ENCODE results near the gene LARGE1.

The LARGE1 gene

DNA sequence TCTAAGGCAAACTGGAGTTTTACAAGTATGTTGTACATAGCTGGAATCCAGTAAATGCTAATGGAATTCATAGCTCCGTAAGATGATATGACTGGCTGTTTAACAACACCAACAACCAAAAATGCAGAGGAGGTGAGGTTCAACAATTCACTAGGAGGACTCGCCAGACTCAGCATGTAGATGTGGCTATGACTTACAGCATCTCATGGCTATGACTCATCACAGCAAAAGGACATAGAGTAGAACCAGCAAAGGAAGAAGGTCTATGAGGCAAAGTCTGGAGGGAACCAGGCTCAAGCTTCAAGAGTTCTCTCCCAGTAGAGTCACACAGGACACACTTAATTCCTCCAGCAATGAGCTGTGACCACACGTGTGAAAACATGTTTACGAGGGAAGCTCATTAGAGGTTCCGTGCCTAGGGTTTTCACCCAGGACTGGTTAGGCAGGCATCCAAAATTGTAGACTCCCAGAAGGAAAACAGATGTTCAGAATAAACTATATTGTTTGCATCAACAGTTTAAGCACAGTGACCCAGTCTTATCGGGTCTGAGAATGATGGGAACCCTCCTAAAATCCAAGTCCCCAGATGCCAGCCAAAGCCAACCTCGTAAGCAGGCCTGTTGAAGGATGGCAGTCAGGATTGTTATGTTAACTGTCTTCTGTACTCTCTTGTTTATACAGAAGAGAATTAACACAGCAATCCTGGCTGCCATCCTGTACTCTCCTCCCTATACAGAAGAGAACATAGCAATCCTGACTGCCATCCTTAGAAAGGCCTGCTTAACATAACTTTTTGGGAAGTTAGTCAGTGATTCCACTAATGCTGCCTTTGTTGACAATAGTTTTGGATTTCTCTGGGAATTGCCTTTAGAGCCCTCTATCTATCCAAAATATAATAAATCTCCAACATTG is 116.6 kb downstream of the LARGE1 start:
- H3K9ac ChIP-seq (ENCODE audit: low read depth, low read length), result no peak overlapping the region
- H3K36me3 ChIP-seq (ENCODE audit: control insufficient read depth, insufficient read depth, low read length), result no peaks in the 10 kb centered on the region

GRCh38 chr22:33798401-33798800 is 121.9 kb downstream of the LARGE1 start:
- no peaks in the 10 kb centered on the region for H3K36me3 ChIP-seq (ENCODE audit: control insufficient read depth, insufficient read depth, low read length)
- no peaks in the 10 kb centered on the region for H3K27me3 ChIP-seq (ENCODE audit: control insufficient read depth, insufficient read depth, low read length)
- 0 out of 2 replicates have a peak, but pooled peaks cover 3% of the 10 kb centered on the region for H3K4me1 ChIP-seq (ENCODE audit: control insufficient read depth, insufficient read depth, low read length)
- peaks cover 3% of the 10 kb centered on the region; the same call in 1 of the 2 replicates for H3K9me3 ChIP-seq (ENCODE audit: control insufficient read depth, insufficient read depth, low read length)
- H3K27ac ChIP-seq (ENCODE audit: low read depth, low read length), result no peak overlapping the region
- H3K4me3 ChIP-seq (ENCODE audit: low read depth, low read length), result no peak overlapping the region
- H3K9ac ChIP-seq (ENCODE audit: low read depth, low read length), result no peak overlapping the region

More for the DNA sequence above, 116.6 kb downstream of the LARGE1 start:
- H3K4me3 ChIP-seq (ENCODE audit: low read depth, low read length), result no peak overlapping the region
- no peaks in the 10 kb centered on the region for H3K27me3 ChIP-seq (ENCODE audit: control insufficient read depth, insufficient read depth, low read length)
- peaks cover 3% of the 10 kb centered on the region; the same call in 1 of the 2 replicates for H3K9me3 ChIP-seq (ENCODE audit: control insufficient read depth, insufficient read depth, low read length)
- peaks cover 4% of the 10 kb centered on the region; the same call in 1 of the 2 replicates for H3K4me1 ChIP-seq (ENCODE audit: control insufficient read depth, insufficient read depth, low read length)
- H3K27ac ChIP-seq (ENCODE audit: low read depth, low read length), result no peak overlapping the region

DNA sequence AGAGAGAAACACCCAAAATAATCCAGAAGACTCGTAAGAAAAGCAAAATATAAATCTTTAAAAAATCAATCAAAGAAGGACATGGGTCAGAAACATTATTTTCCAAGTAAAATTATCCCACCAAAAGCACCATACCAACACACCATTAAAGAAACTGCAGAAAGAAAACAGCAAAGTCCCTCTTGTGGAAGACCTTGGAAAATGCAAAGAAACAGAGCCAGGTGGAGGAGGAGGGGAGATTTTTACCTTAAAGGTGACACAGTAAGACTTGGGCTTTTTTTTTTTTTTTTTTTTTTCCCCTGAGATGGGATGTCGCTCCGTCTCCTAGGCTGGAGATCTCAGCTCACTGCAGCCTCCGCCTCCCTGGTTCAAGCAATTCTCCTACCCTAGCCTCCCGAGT is 123.8 kb downstream of the LARGE1 start:
- Histone ChIP-seq H3K4me3 (ENCODE audit: low read depth, low read length) (no peak overlapping the region), H3K9me3 (ENCODE audit: control insufficient read depth, insufficient read depth, low read length) (peaks cover 4% of the 10 kb centered on the region; the same call in 1 of the 2 replicates), H3K4me1 (ENCODE audit: control insufficient read depth, insufficient read depth, low read length) (peaks cover 7% of the 10 kb centered on the region; the same call in 1 of the 2 replicates), H3K27me3 (ENCODE audit: control insufficient read depth, insufficient read depth, low read length) (no peaks in the 10 kb centered on the region), H3K27ac (ENCODE audit: low read depth, low read length) (no peak overlapping the region), H3K9ac (ENCODE audit: low read depth, low read length) (no peak overlapping the region), H3K36me3 (ENCODE audit: control insufficient read depth, insufficient read depth, low read length) (no peaks in the 10 kb centered on the region)

DNA sequence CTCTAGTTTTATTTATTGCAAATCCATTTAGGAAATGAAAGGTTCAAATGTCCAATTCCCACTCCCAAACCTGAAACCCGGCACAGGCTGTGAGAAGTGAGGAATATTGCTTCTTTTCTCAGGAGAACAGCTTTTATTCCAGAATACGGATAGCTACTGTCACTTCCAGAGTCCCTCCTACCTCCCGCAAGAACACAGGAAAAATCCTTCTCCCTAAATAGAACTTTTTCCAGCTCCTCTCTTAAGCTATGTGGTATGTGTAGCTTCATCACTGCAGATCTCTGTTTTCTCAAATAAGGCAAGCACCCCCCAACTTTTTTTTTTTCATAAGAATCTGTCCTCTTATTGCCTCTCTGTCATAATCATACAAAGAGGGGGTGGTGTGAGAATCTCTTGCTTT is 126.8 kb downstream of the LARGE1 start:
- Histone ChIP-seq H3K36me3 (ENCODE audit: control insufficient read depth, insufficient read depth, low read length) (no peaks in the 10 kb centered on the region), H3K27ac (ENCODE audit: low read depth, low read length) (no peak overlapping the region), H3K9ac (ENCODE audit: low read depth, low read length) (no peak overlapping the region), H3K4me3 (ENCODE audit: low read depth, low read length) (no peak overlapping the region), H3K27me3 (ENCODE audit: control insufficient read depth, insufficient read depth, low read length) (no peaks in the 10 kb centered on the region), H3K4me1 (ENCODE audit: control insufficient read depth, insufficient read depth, low read length) (peaks cover 7% of the 10 kb centered on the region; the same call in 1 of the 2 replicates), H3K9me3 (ENCODE audit: control insufficient read depth, insufficient read depth, low read length) (peaks cover 30% of the 10 kb centered on the region)

DNA sequence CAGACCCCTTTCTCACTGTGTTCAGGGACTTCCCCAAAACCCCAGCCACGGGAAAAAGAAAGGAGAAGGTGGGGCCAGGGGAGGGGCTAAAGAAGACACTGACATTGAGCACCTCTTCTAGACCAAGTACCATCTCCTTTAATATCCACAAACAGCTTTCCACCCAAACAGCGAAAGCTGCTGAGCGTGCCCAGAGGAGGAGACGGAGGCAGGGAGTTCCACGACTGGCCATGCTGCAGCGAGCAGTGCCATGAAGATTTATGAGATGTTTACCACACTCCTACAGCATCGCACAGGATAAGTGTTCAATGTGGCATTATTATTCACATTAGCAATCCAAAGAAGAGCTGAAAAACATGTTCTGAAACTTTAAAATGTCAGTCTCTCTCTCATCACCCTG is 127.4 kb downstream of the LARGE1 start:
- H3K4me3 ChIP-seq (ENCODE audit: low read depth, low read length), result no peak overlapping the region
- no peak overlapping the region for H3K27ac ChIP-seq (ENCODE audit: low read depth, low read length)
- H3K9ac ChIP-seq (ENCODE audit: low read depth, low read length), result no peak overlapping the region
- H3K4me1 ChIP-seq (ENCODE audit: control insufficient read depth, insufficient read depth, low read length), result peaks cover 7% of the 10 kb centered on the region; the same call in 1 of the 2 replicates
- no peaks in the 10 kb centered on the region; the same call in 1 of the 2 replicates for H3K36me3 ChIP-seq (ENCODE audit: control insufficient read depth, insufficient read depth, low read length)
- H3K27me3 ChIP-seq (ENCODE audit: control insufficient read depth, insufficient read depth, low read length), result no peaks in the 10 kb centered on the region
- peaks cover 34% of the 10 kb centered on the region for H3K9me3 ChIP-seq (ENCODE audit: control insufficient read depth, insufficient read depth, low read length)

DNA sequence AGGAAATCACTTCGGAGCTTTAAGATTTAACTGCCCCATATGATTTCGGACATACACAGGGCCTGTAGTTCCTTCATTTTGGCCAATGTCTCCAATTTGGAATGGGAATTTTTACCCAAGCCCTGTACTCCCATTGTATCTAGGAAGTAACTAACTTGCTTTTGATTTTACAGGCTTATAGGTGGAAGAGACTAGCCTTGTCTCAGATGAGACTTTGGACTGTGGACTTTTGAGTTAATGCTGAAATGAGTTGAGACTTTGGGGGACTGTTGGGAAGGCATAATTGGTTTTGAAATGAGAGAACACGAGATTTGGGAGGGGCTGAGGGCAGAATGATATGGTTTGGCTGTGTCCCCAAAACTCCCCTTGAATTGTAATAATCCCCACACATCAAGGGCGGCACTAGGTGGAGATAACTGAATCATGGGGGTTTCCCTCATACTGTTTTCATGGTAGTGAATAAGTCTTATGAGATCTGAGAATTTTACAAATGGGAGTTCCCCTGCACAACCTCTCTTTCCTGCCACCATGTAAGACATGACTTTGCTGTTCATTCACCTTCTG is 130.5 kb downstream of the LARGE1 start:
- peaks cover 7% of the 10 kb centered on the region; the same call in 1 of the 2 replicates for H3K4me1 ChIP-seq (ENCODE audit: control insufficient read depth, insufficient read depth, low read length)
- peaks cover 37% of the 10 kb centered on the region for H3K9me3 ChIP-seq (ENCODE audit: control insufficient read depth, insufficient read depth, low read length)
- no peaks in the 10 kb centered on the region; the same call in 1 of the 2 replicates for H3K36me3 ChIP-seq (ENCODE audit: control insufficient read depth, insufficient read depth, low read length)
- no peak overlapping the region for H3K4me3 ChIP-seq (ENCODE audit: low read depth, low read length)
- H3K27me3 ChIP-seq (ENCODE audit: control insufficient read depth, insufficient read depth, low read length), result no peaks in the 10 kb centered on the region
- H3K9ac ChIP-seq (ENCODE audit: low read depth, low read length), result no peak overlapping the region
- H3K27ac ChIP-seq (ENCODE audit: low read depth, low read length), result no peak overlapping the region

DNA sequence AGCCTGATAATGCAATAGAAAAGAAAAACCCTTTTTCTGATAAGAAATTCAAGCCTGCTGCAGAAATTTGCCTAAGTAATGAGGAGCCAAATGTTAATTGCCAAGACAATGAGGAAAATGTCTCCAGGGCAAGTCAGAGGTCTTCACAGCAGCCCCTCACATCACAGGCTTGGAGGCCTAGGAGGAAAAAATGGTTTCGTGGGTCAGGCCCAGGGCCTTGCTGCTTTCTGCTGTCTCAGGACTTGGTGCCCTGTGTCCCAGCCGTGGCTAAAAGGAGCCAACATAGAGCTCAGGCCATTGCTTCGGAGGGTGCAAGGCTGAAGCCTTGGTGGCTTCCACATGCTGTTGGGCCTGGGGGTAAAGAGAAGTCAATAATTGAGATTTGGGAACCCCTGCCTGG is 131.3 kb downstream of the LARGE1 start:
- H3K4me1 ChIP-seq (ENCODE audit: control insufficient read depth, insufficient read depth, low read length), result peaks cover 4% of the 10 kb centered on the region; the same call in 1 of the 2 replicates
- H3K27me3 ChIP-seq (ENCODE audit: control insufficient read depth, insufficient read depth, low read length), result no peaks in the 10 kb centered on the region
- no peak overlapping the region for H3K27ac ChIP-seq (ENCODE audit: low read depth, low read length)
- no peaks in the 10 kb centered on the region; the same call in 1 of the 2 replicates for H3K36me3 ChIP-seq (ENCODE audit: control insufficient read depth, insufficient read depth, low read length)
- H3K9me3 ChIP-seq (ENCODE audit: control insufficient read depth, insufficient read depth, low read length), result peaks cover 37% of the 10 kb centered on the region
- H3K4me3 ChIP-seq (ENCODE audit: low read depth, low read length), result no peak overlapping the region
- H3K9ac ChIP-seq (ENCODE audit: low read depth, low read length), result no peak overlapping the region

DNA sequence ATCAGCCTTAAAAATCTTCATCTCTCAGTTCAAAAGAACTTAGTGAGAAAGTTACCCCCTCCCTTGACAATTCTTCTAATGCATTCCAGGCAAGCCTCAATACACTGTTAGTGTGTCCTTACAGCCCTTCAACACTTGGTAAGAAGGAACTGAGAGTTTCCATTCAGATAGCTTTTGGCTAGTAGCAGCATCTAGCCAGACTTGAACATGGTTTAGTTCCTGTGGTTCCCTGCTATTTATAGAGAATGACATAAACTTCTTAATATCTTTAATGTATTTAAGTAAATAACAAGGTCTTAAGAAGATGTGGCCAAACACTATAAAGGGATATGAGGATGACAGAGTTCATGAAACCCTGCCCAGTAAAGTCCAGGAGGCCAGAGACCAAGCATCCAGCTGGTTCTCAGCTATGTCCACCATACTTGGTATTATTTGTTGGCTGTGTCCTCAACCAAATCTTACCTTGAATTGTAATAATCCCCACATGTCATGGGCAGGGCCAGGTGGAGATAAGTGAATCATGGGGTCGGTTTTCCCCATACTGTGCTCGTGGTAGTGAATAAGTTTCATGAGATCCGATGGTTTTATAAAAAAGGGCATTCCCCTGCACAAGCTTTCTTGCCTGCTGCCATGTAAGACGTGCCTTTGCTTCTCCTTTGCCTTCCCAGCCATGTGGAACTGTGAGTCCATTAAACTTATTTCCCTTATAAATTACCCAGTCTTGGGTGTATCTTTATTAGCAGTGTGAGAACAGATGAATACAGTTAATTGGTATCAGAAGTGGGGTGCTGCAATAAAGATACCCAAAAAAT is 132.4 kb downstream of the LARGE1 start:
- Histone ChIP-seq H3K27ac (ENCODE audit: low read depth, low read length) (no peak overlapping the region), H3K4me1 (ENCODE audit: control insufficient read depth, insufficient read depth, low read length) (peaks cover 2% of the 10 kb centered on the region; the same call in 1 of the 2 replicates), H3K27me3 (ENCODE audit: control insufficient read depth, insufficient read depth, low read length) (no peaks in the 10 kb centered on the region), H3K4me3 (ENCODE audit: low read depth, low read length) (no peak overlapping the region), H3K9ac (ENCODE audit: low read depth, low read length) (no peak overlapping the region), H3K9me3 (ENCODE audit: control insufficient read depth, insufficient read depth, low read length) (peaks cover 37% of the 10 kb centered on the region), H3K36me3 (ENCODE audit: control insufficient read depth, insufficient read depth, low read length) (no peaks in the 10 kb centered on the region; the same call in 1 of the 2 replicates)

DNA sequence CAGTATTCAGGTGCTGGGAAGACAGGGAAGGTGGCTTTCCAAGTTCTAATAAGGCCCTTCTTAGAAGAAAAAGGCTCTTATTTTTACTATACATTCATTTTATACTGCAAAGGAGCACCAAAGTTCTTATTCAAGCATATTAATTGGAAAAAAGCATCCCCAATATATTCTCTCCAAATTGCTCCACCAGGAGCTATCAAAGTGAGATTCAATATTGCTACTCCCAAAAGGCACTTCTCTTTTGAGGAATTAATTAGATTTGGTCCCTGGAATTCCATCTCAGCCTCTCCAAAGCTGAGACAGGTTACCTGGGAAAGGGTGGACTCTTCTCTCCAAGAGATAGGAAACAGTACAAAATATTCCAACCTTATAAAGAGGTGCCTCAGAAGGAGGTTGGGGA is 134.1 kb downstream of the LARGE1 start:
- Histone ChIP-seq H3K4me3 (ENCODE audit: low read depth, low read length) (no peak overlapping the region), H3K27me3 (ENCODE audit: control insufficient read depth, insufficient read depth, low read length) (no peaks in the 10 kb centered on the region), H3K4me1 (ENCODE audit: control insufficient read depth, insufficient read depth, low read length) (0 out of 2 replicates have a peak, but pooled peaks cover 8% of the 10 kb centered on the region), H3K9me3 (ENCODE audit: control insufficient read depth, insufficient read depth, low read length) (peaks cover 29% of the 10 kb centered on the region), H3K27ac (ENCODE audit: low read depth, low read length) (no peak overlapping the region), H3K9ac (ENCODE audit: low read depth, low read length) (no peak overlapping the region), H3K36me3 (ENCODE audit: control insufficient read depth, insufficient read depth, low read length) (no peaks in the 10 kb centered on the region; the same call in 1 of the 2 replicates)

GRCh38 chr22:33785283-33785968 is 134.8 kb downstream of the LARGE1 start:
- Histone ChIP-seq H3K9me3 (ENCODE audit: control insufficient read depth, insufficient read depth, low read length) (peaks cover 27% of the 10 kb centered on the region), H3K27me3 (ENCODE audit: control insufficient read depth, insufficient read depth, low read length) (no peaks in the 10 kb centered on the region), H3K27ac (ENCODE audit: low read depth, low read length) (no peak overlapping the region), H3K9ac (ENCODE audit: low read depth, low read length) (no peak overlapping the region), H3K4me1 (ENCODE audit: control insufficient read depth, insufficient read depth, low read length) (0 out of 2 replicates have a peak, but pooled peaks cover 8% of the 10 kb centered on the region), H3K36me3 (ENCODE audit: control insufficient read depth, insufficient read depth, low read length) (no peaks in the 10 kb centered on the region; the same call in 1 of the 2 replicates), H3K4me3 (ENCODE audit: low read depth, low read length) (no peak overlapping the region)
